NCI-H1092 (cell line): ENCODE measurements around the gene SPANXB1.
"Not testable (repeated sequence)": the region's sequence is repeated elsewhere in the genome, so short reads cannot be mapped to it uniquely, and the experiment has no call there.

ENCODE experiments used
- DNase-seq: peaks from one replicate; lab custom pipeline; 2025; lab: John Stamatoyannopoulos, UW

The SPANXB1 gene

GRCh38 chrX:141002568-141002967 lies at the start of gene SPANXB1:
SPANXB1 (plus strand) TSS chrX:141002594; CDS start chrX:141002694, 100 bp downstream.
- DNase-seq, result not testable (repeated sequence)

GRCh38 chrX:140967036-140967435 lies 35.4 kb upstream of the SPANXB1 start:
- no peak for DNase-seq

- DNase-seq, result no peak
These were observed 31.1 kb upstream of the SPANXB1 start for GRCh38 chrX:140971099-140971795.

GRCh38 chrX:140975472-140975871 lies 26.9 kb upstream of the SPANXB1 start:
- no peak for DNase-seq

- DNase-seq, result no peak
These were observed 22.1 kb upstream of the SPANXB1 start for GRCh38 chrX:140980271-140980670.

- DNase-seq, result no peak
These were observed 18.7 kb upstream of the SPANXB1 start for GRCh38 chrX:140983730-140984129.

- DNase-seq, result not testable (repeated sequence)
These were observed 2.8 kb downstream of the SPANXB1 start for GRCh38 chrX:141005243-141005642.

- not testable (repeated sequence) for DNase-seq
These were observed 41.9 kb downstream of the SPANXB1 start for GRCh38 chrX:141044246-141044645.

GRCh38 chrX:141049878-141050277 lies 47.5 kb downstream of the SPANXB1 start:
- not testable (repeated sequence) for DNase-seq

- DNase-seq, result not testable (repeated sequence)
These were observed 49.7 kb downstream of the SPANXB1 start for GRCh38 chrX:141052098-141052497.
